Mesothelial cell of epicardium (in vitro differentiated cells): ENCODE measurements around the gene RALGDS. TPM values are rescaled to one million over a fixed set of nuclear protein-coding genes. Genes with fewer than 3 reads are reported as not detected.

ENCODE experiments used
- DNase-seq, 2 experiments: peaks; one replicate each; pipeline ENCODE4 v3.0.0; 2021; ENCODE audit warnings: low spot score in 2 of 2; ENCODE audit not compliant: unreplicated experiment in 2 of 2
- H3K27ac Mint-ChIP-seq: 2 replicates; pipeline ENCODE4 v1.8.0; 2021; ENCODE audit warnings: mixed read lengths
- H3K27me3 Mint-ChIP-seq: 2 replicates; pipeline ENCODE4 v1.8.0; 2021; ENCODE audit warnings: low read depth, mixed read lengths
- H3K36me3 Mint-ChIP-seq: 2 replicates; pipeline ENCODE4 v1.8.0; 2021; ENCODE audit warnings: mixed read lengths
- H3K4me1 Mint-ChIP-seq: 2 replicates; pipeline ENCODE4 v1.8.0; 2021; ENCODE audit warnings: mixed read lengths
- H3K4me3 Mint-ChIP-seq: 2 replicates; pipeline ENCODE4 v1.8.0; 2021; ENCODE audit warnings: mild to moderate bottlenecking, moderate library complexity, mixed read lengths
- H3K9me3 Mint-ChIP-seq: 2 replicates; pipeline ENCODE4 v1.8.0; 2021; ENCODE audit warnings: mixed read lengths
- CTCF ChIP-seq: fragments of 200-600 bp; sonication (generic); IDR thresholded peaks from one replicate; pipeline ENCODE4 v1.5.0; 2021; ENCODE audit warnings: antibody characterized with exemption; ENCODE audit not compliant: unreplicated experiment
- total RNA-seq: library from RNA; stranded (reverse); gene quantifications from 3 replicates; pipeline ENCODE4 v1.2.1, GENCODE V29; 2021

RALGDS gene
- total RNA-seq, 1 donor from 2014 or later = 83.5 TPM

- H3K9me3 Mint-ChIP-seq = no peaks in the 10 kb centered on the region
- H3K36me3 Mint-ChIP-seq = peaks cover 16% of the 10 kb centered on the region
- H3K27me3 Mint-ChIP-seq = no peaks in the 10 kb centered on the region
- peaks cover 7% of the 10 kb centered on the region for H3K4me1 Mint-ChIP-seq
- H3K27ac Mint-ChIP-seq = no peak overlapping the region
- no peak overlapping the region for H3K4me3 Mint-ChIP-seq
- DNase-seq = no peak
- TF ChIP-seq CTCF = no peak
Measured at GRCh38 chr9:133108794-133109641, 12.0 kb downstream of the RALGDS start.

- H3K4me3 Mint-ChIP-seq = no peak overlapping the region
- no peaks in the 10 kb centered on the region for H3K9me3 Mint-ChIP-seq
- peaks cover 16% of the 10 kb centered on the region for H3K36me3 Mint-ChIP-seq
- DNase-seq = no peak
- H3K27ac Mint-ChIP-seq = no peak overlapping the region
- H3K4me1 Mint-ChIP-seq = no peaks in the 10 kb centered on the region
- no peaks in the 10 kb centered on the region for H3K27me3 Mint-ChIP-seq
- no peak for TF ChIP-seq CTCF
Measured at GRCh38 chr9:133107961-133108793, 12.9 kb downstream of the RALGDS start.

GRCh38 chr9:133107245-133107722 lies 13.8 kb downstream of the RALGDS start:
- no peaks in the 10 kb centered on the region for H3K27me3 Mint-ChIP-seq
- no peak overlapping the region for H3K27ac Mint-ChIP-seq
- peaks cover 22% of the 10 kb centered on the region for H3K36me3 Mint-ChIP-seq
- no peaks in the 10 kb centered on the region for H3K9me3 Mint-ChIP-seq
- no peak overlapping the region for H3K4me3 Mint-ChIP-seq
- no peaks in the 10 kb centered on the region for H3K4me1 Mint-ChIP-seq
- no peak for TF ChIP-seq CTCF
- DNase-seq = no peak

- Mint-ChIP-seq H3K9me3 (no peaks in the 10 kb centered on the region), H3K36me3 (peaks cover 23% of the 10 kb centered on the region), H3K4me1 (no peaks in the 10 kb centered on the region), H3K27me3 (no peaks in the 10 kb centered on the region), H3K4me3 (no peak overlapping the region), H3K27ac (no peak overlapping the region)
- TF ChIP-seq CTCF = no peak
- no peak for DNase-seq
Measured at GRCh38 chr9:133106511-133107244, 14.4 kb downstream of the RALGDS start.

- Mint-ChIP-seq H3K27me3 (no peaks in the 10 kb centered on the region), H3K4me3 (no peak overlapping the region), H3K27ac (no peak overlapping the region), H3K36me3 (peaks cover 29% of the 10 kb centered on the region), H3K4me1 (no peaks in the 10 kb centered on the region), H3K9me3 (no peaks in the 10 kb centered on the region)
- TF ChIP-seq CTCF = no peak
- no peak for DNase-seq
Measured at GRCh38 chr9:133105461-133105770, 15.6 kb downstream of the RALGDS start.
